GM21447 (cell line): Measurements from ENCODE around the gene SCYGR4.
"Not testable (repeated sequence)": the region's sequence is repeated elsewhere in the genome, so short reads cannot be mapped to it uniquely, and the experiment has no call there.

Experiments
- ATAC-seq: cut with Tn5 transposase; IDR thresholded peaks from one replicate; pipeline ENCODE4 v1.9.1; 2021; ENCODE audit not compliant: unreplicated experiment

SCYGR4 gene

DNA sequence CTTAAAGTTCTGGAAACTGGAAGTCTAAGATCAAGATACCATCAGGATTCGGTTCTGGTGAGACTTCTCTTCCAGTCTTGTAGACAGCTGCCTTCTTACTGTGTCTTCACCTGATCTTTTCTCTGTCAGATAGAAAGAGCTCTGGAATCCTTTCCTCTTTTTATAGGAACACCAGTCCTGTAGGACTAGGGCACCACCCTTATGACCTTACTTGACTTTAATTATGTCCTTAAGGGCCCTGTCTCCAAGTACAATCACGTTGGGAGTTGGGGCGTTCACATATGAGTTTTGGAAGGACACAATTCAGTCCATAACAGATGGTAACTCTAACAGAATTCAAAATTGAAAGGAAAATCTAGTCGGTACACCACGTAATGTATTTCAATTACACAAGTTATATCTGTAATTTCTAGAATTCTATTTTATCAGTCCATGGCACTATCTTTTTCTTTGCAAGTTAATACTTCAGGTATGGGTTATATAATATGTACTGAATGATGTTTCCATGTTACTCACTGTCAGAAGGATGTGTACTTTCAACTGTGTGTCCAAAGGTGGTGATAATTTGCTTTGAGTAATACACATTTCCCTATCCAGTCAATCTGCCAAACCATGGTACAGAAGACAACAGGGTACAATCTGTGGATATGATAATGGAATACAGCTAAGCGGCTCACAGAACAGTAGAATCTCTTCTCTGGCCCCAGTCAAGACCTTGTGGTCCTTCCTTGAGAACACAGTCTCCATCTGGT lies 48.1 kb downstream of the SCYGR4 start:
- ATAC-seq, result no peak

- ATAC-seq, result not testable (repeated sequence)
Measured at GRCh38 chr2:227666631-227667170, 49.4 kb downstream of the SCYGR4 start, which contains the start of gene SCYGR5. Gene SCYGR5, plus strand, starts transcription at chr2:227666804. Its CDS starts 0 bp downstream, at chr2:227666804.
